NOMO-1 (cell line): Measurements from ENCODE around the gene ST8SIA2.

ENCODE experiments used
- DNase-seq, 2 experiments: peaks; one replicate each; lab custom pipeline; 2025; ENCODE audit not compliant: unreplicated experiment in 2 of 2; lab: John Stamatoyannopoulos, UW

ST8SIA2 gene

GRCh38 chr15:92393071-92393979, at the start of gene ST8SIA2:
ST8SIA2 (plus strand) TSS chr15:92393881; CDS start chr15:92394065, 184 bp downstream.
- DNase-seq: no peak

- no peak for DNase-seq
Measured at GRCh38 chr15:92343924-92344643, 49.6 kb upstream of the ST8SIA2 start.

- no peak for DNase-seq
Measured at GRCh38 chr15:92346063-92346462, 47.6 kb upstream of the ST8SIA2 start.

- DNase-seq: no peak
Measured at GRCh38 chr15:92355307-92355706, 38.4 kb upstream of the ST8SIA2 start.

GRCh38 chr15:92361321-92362000, 32.2 kb upstream of the ST8SIA2 start:
- DNase-seq: no peak

GRCh38 chr15:92362001-92362350, 31.7 kb upstream of the ST8SIA2 start:
- DNase-seq: no peak

- DNase-seq: no peak
Measured at GRCh38 chr15:92365084-92365483, 28.6 kb upstream of the ST8SIA2 start.

- DNase-seq: no peak
Measured at GRCh38 chr15:92365906-92366305, 27.8 kb upstream of the ST8SIA2 start.

- DNase-seq: no peak
Measured at GRCh38 chr15:92366381-92366780, 27.3 kb upstream of the ST8SIA2 start.

GRCh38 chr15:92375057-92375456, 18.6 kb upstream of the ST8SIA2 start:
- DNase-seq: no peak

GRCh38 chr15:92376109-92376508, 17.6 kb upstream of the ST8SIA2 start:
- DNase-seq: no peak

GRCh38 chr15:92377083-92377789, 16.4 kb upstream of the ST8SIA2 start:
- DNase-seq: no peak

- DNase-seq: no peak
Measured at GRCh38 chr15:92383519-92384324, 10.0 kb upstream of the ST8SIA2 start.

- DNase-seq: no peak
Measured at GRCh38 chr15:92384381-92384780, 9.3 kb upstream of the ST8SIA2 start.

- DNase-seq: no peak
Measured at GRCh38 chr15:92385096-92385495, 8.6 kb upstream of the ST8SIA2 start.

- DNase-seq: no peak
Measured at GRCh38 chr15:92391640-92392039, 2.0 kb upstream of the ST8SIA2 start.

GRCh38 chr15:92392462-92392861, 1.2 kb upstream of the ST8SIA2 start:
- DNase-seq: no peak

GRCh38 chr15:92393980-92394308, 263 bp downstream of the ST8SIA2 start:
- DNase-seq: no peak

- no peak for DNase-seq
Measured at GRCh38 chr15:92394309-92395097, 822 bp downstream of the ST8SIA2 start.
